Mononuclear cell (primary cell): Measurements from ENCODE around the gene CIB4. TPM values are rescaled to one million over a fixed set of nuclear protein-coding genes. Genes with fewer than 3 reads are reported as not detected.
"Not testable (repeated sequence)": the region's sequence is repeated elsewhere in the genome, so short reads cannot be mapped to it uniquely, and the experiment has no call there.

Experiments used
- H3K27me3 ChIP-seq: 2 replicates; pipeline ENCODE4 v1.6.0; 2011; ENCODE audit warnings: low read length, control low read depth; ENCODE audit not compliant: insufficient read depth
- H3K4me1 ChIP-seq: 2 replicates; pipeline ENCODE4 v1.5.1; 2011; ENCODE audit warnings: mild to moderate bottlenecking, low read length, control low read depth; ENCODE audit not compliant: insufficient read depth
- H3K4me3 ChIP-seq: 2 replicates; pipeline ENCODE4 v1.5.1; 2011; ENCODE audit warnings: mild to moderate bottlenecking, low read length, moderate library complexity
- H3K9me3 ChIP-seq: 2 replicates; pipeline ENCODE4 v1.5.1; 2011; ENCODE audit warnings: low read depth, mild to moderate bottlenecking, control low read depth, low read length
- total RNA-seq: library from RNA; depleted of rRNA; stranded (reverse); fragments of >200 nt; gene quantifications from one replicate; pipeline ENCODE4 v1.2.3, GENCODE V29; 2012

CIB4 gene
- total RNA-seq, 1 donor = not detected

DNA sequence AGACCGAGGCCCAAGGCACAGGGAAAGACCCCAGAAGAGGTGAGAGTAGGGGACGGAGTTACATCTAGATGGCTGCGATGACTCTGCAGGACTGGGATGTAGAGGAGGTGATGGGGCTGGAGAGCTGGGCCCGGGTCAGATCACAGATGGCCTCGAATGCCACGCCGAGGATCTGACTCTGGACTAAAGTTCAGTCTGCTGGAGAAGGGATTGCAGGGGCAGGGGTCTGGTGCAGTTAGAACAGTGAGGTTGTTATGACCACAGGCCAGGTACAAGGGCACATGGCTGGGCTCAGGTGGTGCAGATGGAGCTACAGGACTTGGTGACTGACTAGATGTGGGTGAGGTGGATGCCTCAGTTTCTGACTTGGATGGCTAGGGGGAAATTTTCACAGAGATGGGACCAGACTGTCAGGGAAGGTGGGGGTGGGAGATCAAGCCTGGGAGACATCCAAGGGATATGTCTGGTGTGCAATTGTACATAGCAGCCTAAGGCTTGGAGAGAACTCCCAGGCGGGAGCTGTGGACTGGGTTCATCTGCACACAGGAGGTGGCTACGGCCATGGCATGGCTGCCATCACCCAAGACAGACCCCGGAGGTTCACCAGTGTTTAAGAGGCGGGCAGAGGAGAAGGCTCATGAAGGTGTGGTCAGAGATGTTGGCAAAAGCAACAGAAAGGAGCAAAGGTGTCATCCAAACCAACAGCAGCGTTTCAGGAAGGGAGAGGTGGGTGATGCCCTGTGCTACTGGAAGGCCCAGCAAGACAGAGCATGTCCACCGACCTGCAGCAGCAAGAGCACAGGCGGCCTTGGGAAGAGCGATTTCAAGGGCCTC lies 66.9 kb downstream of the CIB4 start:
- H3K9me3 ChIP-seq = no peaks in the 10 kb centered on the region
- no peak overlapping the region for H3K4me3 ChIP-seq
- no peaks in the 10 kb centered on the region for H3K27me3 ChIP-seq
- H3K4me1 ChIP-seq = no peaks in the 10 kb centered on the region

- no peaks in the 10 kb centered on the region for H3K4me1 ChIP-seq
- no peak overlapping the region for H3K4me3 ChIP-seq
- no peaks in the 10 kb centered on the region for H3K9me3 ChIP-seq
- no peaks in the 10 kb centered on the region for H3K27me3 ChIP-seq
These were observed 67.8 kb downstream of the CIB4 start for GRCh38 chr2:26573241-26573925.

DNA sequence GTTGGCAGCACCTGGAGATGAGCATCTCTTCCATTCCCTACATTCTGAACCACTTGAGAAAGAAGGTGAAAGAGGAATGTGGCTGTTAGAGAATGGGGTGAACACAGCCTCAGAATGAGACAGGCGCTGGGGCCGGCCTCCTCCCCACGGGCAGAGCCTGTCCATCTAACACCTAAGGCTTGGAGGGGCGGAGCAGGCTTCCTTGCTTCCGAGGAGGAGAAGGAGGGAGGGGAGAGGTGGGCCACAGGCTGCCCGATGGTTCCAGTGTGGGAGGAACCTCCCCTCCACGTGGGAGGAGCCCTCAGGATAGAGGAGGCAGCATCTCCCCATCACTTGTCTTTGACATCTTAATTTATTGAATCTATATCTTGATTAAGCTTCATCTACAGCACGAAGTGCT lies 68.6 kb downstream of the CIB4 start:
- Histone ChIP-seq H3K9me3 (no peaks in the 10 kb centered on the region), H3K4me1 (no peaks in the 10 kb centered on the region), H3K4me3 (no peak overlapping the region), H3K27me3 (no peaks in the 10 kb centered on the region)

GRCh38 chr2:26571316-26571715 lies 69.8 kb downstream of the CIB4 start:
- Histone ChIP-seq H3K4me1 (no peaks in the 10 kb centered on the region), H3K27me3 (no peaks in the 10 kb centered on the region), H3K4me3 (no peak overlapping the region), H3K9me3 (no peaks in the 10 kb centered on the region)

DNA sequence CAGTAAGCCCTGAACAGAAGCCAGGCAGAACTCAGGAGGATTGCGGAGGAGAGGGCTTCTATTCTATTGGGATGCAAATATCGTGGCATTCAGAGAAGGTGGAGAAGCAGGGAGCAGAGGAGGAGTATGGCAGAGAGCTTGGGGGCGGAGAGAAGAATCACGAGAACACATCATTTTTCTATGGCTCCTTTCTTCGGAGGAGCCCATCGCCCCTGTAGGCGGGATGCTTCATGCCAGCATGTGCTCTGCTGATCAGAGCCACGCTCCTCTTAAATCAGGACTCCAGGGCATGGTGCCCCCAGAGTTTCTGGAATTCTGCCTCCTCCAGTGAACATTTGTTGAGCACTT lies 71.1 kb downstream of the CIB4 start:
- H3K4me1 ChIP-seq = no peaks in the 10 kb centered on the region
- no peaks in the 10 kb centered on the region for H3K9me3 ChIP-seq
- H3K4me3 ChIP-seq = no peak overlapping the region
- no peaks in the 10 kb centered on the region for H3K27me3 ChIP-seq

DNA sequence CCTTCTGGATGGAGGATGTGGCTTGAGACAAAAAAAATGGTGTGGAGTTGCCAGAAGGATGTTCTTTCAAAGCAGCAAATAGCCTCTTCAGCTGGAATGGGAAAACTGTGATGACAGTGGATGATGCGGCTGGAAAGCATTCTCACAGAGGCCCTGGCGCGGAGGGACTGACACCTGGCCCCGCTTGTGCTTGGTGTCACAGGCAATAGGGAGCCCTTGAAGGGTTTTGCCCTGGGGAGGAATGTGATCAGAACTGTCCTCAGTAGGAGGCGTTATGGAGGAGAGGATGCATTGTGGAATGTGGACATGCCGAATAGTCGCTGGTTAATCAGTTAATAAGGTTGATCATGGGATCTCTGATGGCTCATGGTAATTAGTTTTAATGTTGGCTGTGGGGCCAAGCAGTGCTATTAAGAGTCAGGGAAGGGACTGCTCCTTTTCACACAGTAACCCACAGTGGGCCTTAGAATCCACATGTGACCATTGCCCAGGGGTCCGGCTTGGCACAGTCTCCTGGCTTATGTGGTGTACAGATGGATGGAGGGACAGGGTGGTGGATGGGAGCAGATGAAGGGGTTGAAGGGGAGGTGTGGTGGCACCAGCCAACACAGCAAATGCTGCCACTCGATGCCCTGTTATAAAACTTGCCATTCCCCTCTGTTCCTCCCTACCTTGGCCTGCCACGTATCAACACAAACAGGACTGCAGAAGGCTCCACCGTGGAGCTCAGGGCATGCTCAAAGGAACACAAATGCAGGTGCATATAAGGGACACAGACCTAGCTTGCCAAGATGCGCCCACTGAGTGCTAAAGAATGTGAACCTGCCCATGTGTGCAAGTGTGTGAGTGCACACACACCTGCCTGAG lies 71.7 kb downstream of the CIB4 start:
- no peaks in the 10 kb centered on the region for H3K4me1 ChIP-seq
- H3K27me3 ChIP-seq = peaks cover under 1% of the 10 kb centered on the region
- H3K4me3 ChIP-seq = no peak overlapping the region
- H3K9me3 ChIP-seq = no peaks in the 10 kb centered on the region

- no peak overlapping the region for H3K4me3 ChIP-seq
- H3K4me1 ChIP-seq = no peaks in the 10 kb centered on the region
- H3K9me3 ChIP-seq = no peaks in the 10 kb centered on the region
- peaks cover 10% of the 10 kb centered on the region for H3K27me3 ChIP-seq
These were observed 72.9 kb downstream of the CIB4 start for GRCh38 chr2:26568076-26568890.

DNA sequence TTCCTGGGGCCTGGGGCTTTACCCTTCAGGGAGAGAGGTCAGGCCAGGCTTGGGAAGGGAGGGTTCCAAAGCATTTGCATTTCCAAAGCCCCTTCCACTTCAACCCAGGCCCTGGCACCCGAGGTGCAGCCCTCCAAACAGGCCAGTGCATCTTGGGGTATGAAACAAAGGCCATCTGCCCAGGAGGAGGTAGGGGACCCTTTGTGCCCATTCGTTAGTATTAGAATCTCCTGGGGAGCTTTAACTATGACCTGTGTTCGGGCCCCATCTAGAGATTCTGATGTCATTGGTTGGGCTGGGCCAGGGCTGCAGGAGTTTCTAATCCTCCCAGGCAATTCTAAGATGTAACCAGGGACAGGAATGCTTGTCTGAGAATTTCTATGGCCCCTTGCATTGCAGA lies 73.6 kb downstream of the CIB4 start:
- no peaks in the 10 kb centered on the region for H3K9me3 ChIP-seq
- peaks cover 16% of the 10 kb centered on the region for H3K27me3 ChIP-seq
- H3K4me1 ChIP-seq = peaks cover 3% of the 10 kb centered on the region
- no peak overlapping the region for H3K4me3 ChIP-seq

DNA sequence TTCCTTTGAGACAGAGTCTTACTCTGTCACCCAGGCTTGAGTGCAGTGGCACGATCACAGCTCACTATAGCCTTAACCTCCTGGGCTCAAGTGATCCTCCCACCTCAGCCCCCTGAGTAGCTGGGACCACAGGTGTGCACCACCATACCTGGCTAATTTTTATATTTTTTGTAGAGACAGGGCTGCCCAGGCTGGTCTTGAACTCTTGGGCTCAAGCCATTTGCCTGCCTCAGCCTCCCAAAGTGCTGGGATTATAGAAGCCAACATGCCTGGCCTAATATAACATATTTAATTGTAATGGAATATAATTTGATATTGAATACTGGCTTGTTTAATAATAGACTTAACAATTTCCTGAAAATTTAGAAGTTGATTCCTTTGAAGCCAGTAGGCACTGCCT lies 74.4 kb downstream of the CIB4 start:
- peaks cover 24% of the 10 kb centered on the region for H3K27me3 ChIP-seq
- H3K4me3 ChIP-seq, H3K4me1 ChIP-seq, H3K9me3 ChIP-seq: not testable (repeated sequence)

- Histone ChIP-seq H3K9me3 (no peaks in the 10 kb centered on the region), H3K4me3 (no peak overlapping the region), H3K4me1 (peaks cover 9% of the 10 kb centered on the region), H3K27me3 (peaks cover 31% of the 10 kb centered on the region)
These were observed 75.1 kb downstream of the CIB4 start for GRCh38 chr2:26566081-26566375.

DNA sequence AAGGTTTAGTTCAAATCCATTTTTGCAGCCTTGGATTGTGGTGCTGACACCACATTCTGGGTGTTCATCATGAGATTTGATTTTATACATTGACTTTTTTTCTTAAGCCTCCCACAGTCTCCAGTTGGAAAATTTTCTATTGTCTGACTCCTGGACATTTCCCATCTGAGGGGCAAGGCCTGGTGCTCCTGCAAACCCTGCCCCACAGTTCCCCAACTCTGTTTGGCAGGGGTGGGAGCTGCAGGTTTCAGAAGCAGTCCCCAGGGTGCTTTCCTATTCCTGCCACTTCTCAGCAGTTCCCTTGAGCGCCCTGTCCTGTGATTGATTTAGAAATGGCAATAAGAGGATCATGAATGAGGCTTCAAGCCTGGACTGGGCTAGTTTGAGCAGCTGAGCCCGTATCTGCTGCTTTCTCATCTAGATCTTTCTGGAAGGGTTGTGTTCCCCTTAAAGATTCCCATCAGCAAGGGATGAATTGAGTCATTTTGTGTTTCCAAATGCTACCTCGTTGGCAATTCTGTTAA lies 77.0 kb downstream of the CIB4 start:
- Histone ChIP-seq H3K4me1 (peaks cover 9% of the 10 kb centered on the region), H3K4me3 (no peak overlapping the region), H3K27me3 (peaks cover 39% of the 10 kb centered on the region), H3K9me3 (no peaks in the 10 kb centered on the region)

DNA sequence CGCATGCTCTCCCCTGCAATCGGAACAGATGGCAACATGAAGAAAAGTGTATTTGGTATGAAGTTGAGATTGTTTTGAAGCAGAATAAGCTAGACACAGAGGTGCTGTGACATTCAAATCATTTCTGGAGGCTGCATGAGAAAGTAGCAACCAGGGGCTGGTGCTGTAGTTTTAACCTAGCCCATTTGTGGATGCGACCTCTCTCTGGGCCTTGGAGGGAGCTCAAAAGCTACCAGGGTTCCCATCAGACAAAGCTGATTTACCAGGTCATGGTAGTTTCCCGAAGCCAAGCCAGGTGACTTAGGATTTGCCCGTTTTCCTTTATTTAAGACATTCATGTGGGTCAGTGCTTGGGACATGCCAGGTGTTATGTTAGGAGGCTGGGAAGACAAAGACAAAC lies 77.5 kb downstream of the CIB4 start:
- H3K9me3 ChIP-seq = no peaks in the 10 kb centered on the region
- H3K4me3 ChIP-seq = no peak overlapping the region
- peaks cover 9% of the 10 kb centered on the region for H3K4me1 ChIP-seq
- H3K27me3 ChIP-seq = peaks cover 39% of the 10 kb centered on the region

DNA sequence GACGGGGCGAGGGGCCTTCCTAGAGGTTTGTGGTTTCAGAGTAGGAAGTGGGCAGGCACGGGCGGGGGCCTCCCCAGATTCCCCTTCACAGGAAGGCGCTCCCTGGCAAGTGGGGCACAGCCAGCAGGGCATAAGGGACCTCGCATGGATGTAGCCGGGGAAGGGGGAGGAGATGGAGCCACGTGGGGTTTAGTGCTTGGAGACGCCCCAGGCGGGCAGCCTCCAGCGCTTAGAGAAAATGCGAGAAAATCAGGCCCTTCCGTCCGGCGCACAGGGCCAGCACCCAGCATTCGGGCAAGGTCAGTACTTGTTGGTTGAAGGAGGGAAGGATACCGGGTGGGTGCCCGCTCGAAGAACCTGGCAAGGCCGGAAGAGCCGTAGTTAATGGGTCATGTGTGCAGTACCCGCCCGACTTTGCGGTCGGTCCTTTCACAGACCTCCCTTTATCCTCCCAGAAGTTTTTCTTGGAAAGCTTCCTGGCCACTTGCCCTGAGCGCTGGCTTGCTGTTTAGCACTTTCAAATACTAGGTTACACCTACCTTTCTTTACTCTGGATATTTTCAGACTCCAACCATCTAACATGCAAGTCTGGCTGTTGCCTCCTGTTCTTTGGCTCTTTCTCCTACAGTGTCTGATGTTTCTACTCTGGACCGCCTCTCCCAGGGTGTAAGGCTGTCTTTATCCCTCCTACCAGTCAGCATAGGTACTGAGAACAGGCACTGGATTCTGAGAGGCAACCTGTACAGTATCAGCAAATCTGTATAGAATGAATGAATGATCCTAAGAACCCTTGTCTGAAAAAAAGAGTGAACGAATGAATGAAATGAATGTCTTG lies 78.1 kb downstream of the CIB4 start:
- H3K4me1 ChIP-seq = peaks cover 9% of the 10 kb centered on the region
- no peaks in the 10 kb centered on the region for H3K9me3 ChIP-seq
- no peak overlapping the region for H3K4me3 ChIP-seq
- peaks cover 39% of the 10 kb centered on the region for H3K27me3 ChIP-seq
